ENCODE measurements around the gene VPS13C. TPM values are rescaled to one million over a fixed set of nuclear protein-coding genes. Genes with fewer than 3 reads are reported as not detected.

The VPS13C gene
- total and polyA plus RNA-seq, 7 donors = 7.1 to 34.1 (median 24.8) TPM

DNA sequence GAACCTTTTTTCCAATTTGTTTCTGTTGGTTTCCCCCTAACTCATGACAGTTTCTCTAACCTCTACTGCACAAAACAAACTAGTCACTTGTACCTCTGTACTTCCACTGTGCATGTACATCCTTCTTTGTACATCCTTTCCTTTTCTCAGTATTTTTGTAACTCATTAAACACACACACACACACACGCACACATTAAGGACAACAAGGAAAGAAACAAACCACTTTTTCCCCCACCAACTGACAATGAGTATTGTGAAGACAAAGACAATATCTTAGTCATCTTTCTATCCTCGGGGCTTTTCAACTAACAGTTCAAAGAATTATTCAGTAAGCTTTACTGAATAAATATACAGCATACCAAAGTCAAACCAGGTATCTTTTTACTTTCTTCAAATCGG, 170.5 kb downstream of the VPS13C start:
- H3K36me3 ChIP-seq (ENCODE audit: insufficient read depth in 1 of 2, low read depth in 1 of 2) = peaks cover 0 to 48% of the 10 kb centered on the region in 2 donors

DNA sequence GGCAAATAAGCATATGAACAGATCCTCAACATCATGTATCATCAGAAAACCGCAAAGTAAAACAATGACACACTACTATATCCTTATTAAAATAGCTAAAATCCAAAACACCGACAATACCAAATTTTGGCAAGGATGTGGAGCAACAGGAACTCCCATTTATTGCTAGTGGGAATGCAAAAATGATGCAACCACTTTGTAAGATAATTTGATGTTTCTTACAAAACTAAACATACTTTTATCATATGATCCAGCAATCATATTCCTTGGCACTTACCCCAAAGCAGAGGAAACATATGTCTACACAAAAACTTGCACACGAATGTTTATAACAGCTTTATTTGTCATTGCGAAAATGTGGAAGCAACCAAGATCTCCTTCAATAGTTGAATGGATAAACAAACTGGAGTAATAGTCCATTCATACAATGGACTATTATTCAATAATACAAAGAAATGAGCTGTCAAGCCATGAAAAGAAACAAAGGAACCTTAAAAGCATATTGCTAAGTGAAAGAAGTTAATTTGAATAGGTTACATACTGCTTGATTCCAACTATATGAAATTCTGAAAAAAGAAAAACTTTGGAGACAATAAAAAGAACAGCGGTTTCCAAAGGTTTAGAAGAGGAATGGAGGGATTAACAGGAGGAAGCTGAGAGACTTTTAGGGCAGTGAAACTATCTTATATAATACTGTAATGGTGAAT, 172.0 kb downstream of the VPS13C start:
- 87 to 90% (median 90%) methylated on average over 5 of the region's 5 CpGs for WGBS, 3 donors
- no peak for ATAC-seq
- H3K27me3 ChIP-seq (ENCODE audit: insufficient read depth in 3 of 3, low read length in 2 of 3) = no peaks in the 10 kb centered on the region
- no peak for DNase-seq
- peaks cover 0 to 41% of the 10 kb centered on the region in 2 donors for H3K36me3 ChIP-seq (ENCODE audit: insufficient read depth in 1 of 2, low read depth in 1 of 2)
- peaks cover 7% of the 10 kb centered on the region for H3K9me3 ChIP-seq
- no peak overlapping the region for H3K4me3 ChIP-seq
- TF ChIP-seq, protein P1, sequence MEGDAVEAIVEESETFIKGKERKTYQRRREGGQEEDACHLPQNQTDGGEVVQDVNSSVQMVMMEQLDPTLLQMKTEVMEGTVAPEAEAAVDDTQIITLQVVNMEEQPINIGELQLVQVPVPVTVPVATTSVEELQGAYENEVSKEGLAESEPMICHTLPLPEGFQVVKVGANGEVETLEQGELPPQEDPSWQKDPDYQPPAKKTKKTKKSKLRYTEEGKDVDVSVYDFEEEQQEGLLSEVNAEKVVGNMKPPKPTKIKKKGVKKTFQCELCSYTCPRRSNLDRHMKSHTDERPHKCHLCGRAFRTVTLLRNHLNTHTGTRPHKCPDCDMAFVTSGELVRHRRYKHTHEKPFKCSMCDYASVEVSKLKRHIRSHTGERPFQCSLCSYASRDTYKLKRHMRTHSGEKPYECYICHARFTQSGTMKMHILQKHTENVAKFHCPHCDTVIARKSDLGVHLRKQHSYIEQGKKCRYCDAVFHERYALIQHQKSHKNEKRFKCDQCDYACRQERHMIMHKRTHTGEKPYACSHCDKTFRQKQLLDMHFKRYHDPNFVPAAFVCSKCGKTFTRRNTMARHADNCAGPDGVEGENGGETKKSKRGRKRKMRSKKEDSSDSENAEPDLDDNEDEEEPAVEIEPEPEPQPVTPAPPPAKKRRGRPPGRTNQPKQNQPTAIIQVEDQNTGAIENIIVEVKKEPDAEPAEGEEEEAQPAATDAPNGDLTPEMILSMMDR (IDR thresholded peaks at IDR 0.05) = no peak
- intact Hi-C loops (cut with DNase I) = no loop called here
- H3K4me1 ChIP-seq = no peaks in the 10 kb centered on the region
- H3K27ac ChIP-seq = no peak overlapping the region

More for the DNA sequence above, 170.5 kb downstream of the VPS13C start:
- TF ChIP-seq, protein P1 (IDR thresholded peaks at IDR 0.05) = no peak
- H3K27me3 ChIP-seq (ENCODE audit: insufficient read depth in 3 of 3, low read length in 2 of 3) = no peaks in the 10 kb centered on the region
- H3K27ac ChIP-seq = no peak overlapping the region
- H3K4me1 ChIP-seq = no peaks in the 10 kb centered on the region
- 89 to 94% (median 93%) methylated on average over 3 of the region's 3 CpGs for WGBS, 3 donors
- DNase-seq (no peak), ATAC-seq (no peak)
- intact Hi-C loops (cut with DNase I) = no loop called here
- no peak overlapping the region for H3K4me3 ChIP-seq
- peaks cover 14% of the 10 kb centered on the region for H3K9me3 ChIP-seq

DNA sequence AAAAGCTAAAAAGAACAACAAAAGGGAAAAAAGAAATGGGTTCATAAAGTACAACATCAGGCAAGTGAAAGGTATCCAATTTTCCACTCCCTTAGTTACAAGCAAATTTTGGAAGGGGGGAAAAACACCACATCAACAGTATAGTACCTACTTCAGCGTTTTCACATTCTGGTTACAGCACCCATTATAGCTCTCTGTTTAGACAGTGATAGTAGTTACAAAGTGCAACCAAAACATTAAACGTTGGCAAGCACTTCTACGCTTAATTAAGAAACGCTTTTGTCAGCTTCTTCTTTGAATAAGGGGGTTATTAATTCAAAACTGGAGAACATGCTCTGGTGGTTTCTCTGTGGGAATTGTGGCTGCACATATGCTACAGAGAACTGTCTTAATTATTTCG, 180.2 kb downstream of the VPS13C start:
- WGBS, 3 donors = 73 to 83% (median 75%) methylated on average over 5 of the region's 5 CpGs
- H3K36me3 ChIP-seq (ENCODE audit: insufficient read depth in 1 of 2, low read depth in 1 of 2) = peaks cover 0 to 68% of the 10 kb centered on the region in 2 donors

DNA sequence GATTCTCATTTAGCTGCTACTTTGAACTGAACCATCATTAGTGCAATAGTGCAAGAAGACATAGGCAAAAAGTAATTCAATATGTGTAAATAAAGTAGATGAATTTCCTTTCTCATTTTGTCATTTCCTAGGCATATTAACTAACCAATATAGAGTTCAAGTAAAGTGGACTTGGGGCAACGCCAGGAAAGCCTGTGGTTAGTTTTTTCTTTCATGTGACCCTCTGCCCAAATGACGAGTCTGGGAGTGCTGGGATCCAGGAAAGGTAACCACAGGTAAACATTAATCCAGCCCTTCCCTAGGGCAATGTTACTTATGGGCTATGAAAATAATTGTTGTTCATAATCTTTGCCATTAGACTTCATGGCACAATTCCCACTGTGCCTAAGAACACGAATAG, 181.0 kb downstream of the VPS13C start:
- TF ChIP-seq, protein P1 (IDR thresholded peaks at IDR 0.05) = no peak
- Histone ChIP-seq H3K27me3 (ENCODE audit: insufficient read depth in 3 of 3, low read length in 2 of 3) (no peaks in the 10 kb centered on the region), H3K4me3 (no peak overlapping the region), H3K9me3 (no peaks in the 10 kb centered on the region), H3K27ac (no peak overlapping the region), H3K4me1 (no peaks in the 10 kb centered on the region), H3K36me3 (ENCODE audit: insufficient read depth in 1 of 2, low read depth in 1 of 2) (peaks cover 0 to 76% of the 10 kb centered on the region in 2 donors)
- intact Hi-C loops (cut with DNase I) = no loop called here
- 88 to 90% (median 90%) methylated on average over 3 of the region's 3 CpGs for WGBS, 3 donors
- DNase-seq (no peak), ATAC-seq (no peak)

More for the DNA sequence above, 180.2 kb downstream of the VPS13C start:
- Histone ChIP-seq H3K4me1 (no peaks in the 10 kb centered on the region), H3K27me3 (ENCODE audit: insufficient read depth in 3 of 3, low read length in 2 of 3) (no peaks in the 10 kb centered on the region), H3K4me3 (no peak overlapping the region), H3K27ac (no peak overlapping the region), H3K9me3 (no peaks in the 10 kb centered on the region)
- TF ChIP-seq, protein P1 (IDR thresholded peaks at IDR 0.05) = no peak
- ATAC-seq (no peak), DNase-seq (no peak)
- intact Hi-C loops (cut with DNase I) = no loop called here

Measured in psoas muscle (tissue), 8 donors.